Measurements from ENCODE around the gene PPIL3.

PPIL3 gene

GRCh38 chr2:200860092-200860795 is 28.6 kb downstream of the PPIL3 start:
- no peak for DNase-seq

DNA sequence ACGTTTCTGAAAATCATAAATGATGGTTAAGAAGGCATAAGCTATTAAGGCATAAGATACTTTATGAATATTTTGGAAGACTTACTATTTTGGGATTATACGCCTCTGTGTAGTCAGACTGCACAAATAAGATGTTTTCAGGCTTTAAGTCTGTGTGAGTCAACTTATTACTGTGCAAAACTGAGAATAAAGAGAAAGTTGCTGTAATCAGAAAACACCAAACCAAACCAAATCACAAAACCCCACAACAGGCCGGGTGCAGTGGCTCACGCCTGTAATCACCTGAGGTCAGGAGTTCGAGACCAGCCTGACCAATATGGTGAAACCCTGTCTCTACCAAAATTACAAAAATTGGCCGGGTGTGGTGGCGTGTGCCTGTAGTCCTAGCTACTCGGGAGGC is 32.1 kb downstream of the PPIL3 start:
- DNase-seq, result no peak

DNA sequence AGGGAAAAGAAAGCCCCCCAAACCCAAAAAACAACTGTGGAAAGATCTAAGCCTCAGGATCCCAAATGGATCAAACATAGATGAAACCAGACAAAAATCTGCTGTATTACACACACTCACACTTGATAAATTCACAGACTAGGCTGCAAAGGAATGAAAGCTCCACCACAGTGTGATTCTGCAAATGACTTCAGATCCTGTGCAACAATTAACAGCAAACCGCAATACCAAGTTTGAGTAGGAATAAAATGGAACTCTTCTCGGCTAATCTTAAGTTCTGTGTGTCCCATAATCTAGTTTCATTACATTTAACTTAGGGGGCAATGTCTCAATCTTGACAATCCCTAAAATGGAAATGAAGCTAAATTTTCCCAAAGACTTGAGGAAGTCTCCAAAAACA is 36.3 kb downstream of the PPIL3 start:
- no peak for DNase-seq

DNA sequence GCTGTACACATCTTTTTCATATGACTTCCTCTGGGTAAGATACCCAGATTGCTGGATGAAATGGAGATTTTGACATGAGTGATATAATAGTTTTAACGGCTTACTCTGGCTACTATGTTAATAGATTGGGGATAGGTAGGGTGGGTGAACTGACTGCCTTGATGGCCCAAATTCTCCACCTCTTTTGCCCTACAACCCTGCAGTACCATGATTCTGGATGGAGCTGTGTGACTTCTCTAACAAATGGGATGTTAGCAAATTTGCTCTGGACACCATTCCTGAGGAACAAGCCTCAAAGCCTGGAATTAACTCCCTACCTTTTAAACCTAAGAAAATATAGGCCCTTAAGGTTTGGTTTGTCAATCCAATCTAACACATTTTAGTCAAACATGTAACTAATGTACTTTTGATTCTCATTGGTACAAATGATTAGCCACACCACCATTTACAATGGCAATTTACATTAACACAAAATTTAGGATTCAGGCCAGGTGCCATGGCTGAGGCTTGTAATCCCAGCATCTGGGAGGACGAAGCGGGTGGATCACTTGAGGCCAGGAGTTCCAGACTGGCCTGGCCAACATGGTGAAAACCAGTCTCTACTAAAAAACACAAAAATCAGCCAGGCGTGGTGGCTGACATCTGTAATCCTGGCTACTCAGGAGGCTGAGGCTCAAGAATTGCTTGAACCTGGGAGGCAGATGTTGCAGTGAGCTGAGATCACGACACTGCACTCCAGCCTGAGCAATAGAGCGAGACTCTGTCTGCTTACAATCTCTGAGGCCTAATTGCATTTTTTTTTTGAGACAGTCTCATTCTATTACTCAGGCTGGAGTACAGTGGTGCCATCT is 37.3 kb downstream of the PPIL3 start:
- DNase-seq, result no peak

GRCh38 chr2:200850512-200851256 is 38.2 kb downstream of the PPIL3 start:
- no peak for DNase-seq

DNA sequence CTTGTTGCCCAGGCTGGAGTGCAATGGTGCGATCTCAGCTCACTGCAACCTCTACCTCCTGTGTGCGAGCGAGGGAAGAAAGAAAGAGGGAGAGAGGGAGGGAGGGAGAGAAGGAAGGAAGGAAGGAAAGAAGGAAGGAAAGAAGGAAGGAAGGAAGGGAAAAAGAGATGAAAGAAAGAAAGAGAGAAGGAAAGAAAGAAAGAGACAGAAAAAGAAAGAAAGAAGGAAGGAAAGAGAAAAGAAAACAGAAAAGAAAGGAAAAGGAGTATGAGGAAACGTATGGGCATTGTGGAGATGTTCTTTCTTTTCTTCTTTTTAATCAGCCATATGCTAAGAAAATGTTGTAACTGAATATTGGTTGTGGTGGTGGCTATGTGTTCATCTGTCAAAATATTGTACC is 40.9 kb downstream of the PPIL3 start:
- no peak for DNase-seq

DNA sequence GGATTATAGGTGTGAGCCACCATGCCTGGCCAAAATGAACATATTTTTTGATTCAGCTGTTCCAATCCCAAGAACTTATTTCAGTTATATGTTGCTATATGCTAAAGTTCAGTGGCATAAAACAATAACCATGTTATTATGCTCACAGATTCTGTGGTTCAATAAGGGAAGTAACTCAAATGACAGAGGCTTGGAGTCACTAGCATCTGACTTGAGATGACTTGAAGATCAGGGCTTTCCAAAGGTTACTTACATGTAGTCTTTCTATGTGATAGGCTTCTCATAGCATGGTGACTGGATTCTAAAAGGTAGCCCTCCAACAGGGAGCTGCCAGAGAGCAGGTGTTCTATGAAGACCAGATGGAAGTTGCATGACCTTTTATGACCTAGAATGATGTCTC is 41.6 kb downstream of the PPIL3 start:
- no peak for DNase-seq

GRCh38 chr2:200845669-200846325 is 43.1 kb downstream of the PPIL3 start:
- no peak for DNase-seq

GRCh38 chr2:200845194-200845593 is 43.7 kb downstream of the PPIL3 start:
- no peak for DNase-seq

DNA sequence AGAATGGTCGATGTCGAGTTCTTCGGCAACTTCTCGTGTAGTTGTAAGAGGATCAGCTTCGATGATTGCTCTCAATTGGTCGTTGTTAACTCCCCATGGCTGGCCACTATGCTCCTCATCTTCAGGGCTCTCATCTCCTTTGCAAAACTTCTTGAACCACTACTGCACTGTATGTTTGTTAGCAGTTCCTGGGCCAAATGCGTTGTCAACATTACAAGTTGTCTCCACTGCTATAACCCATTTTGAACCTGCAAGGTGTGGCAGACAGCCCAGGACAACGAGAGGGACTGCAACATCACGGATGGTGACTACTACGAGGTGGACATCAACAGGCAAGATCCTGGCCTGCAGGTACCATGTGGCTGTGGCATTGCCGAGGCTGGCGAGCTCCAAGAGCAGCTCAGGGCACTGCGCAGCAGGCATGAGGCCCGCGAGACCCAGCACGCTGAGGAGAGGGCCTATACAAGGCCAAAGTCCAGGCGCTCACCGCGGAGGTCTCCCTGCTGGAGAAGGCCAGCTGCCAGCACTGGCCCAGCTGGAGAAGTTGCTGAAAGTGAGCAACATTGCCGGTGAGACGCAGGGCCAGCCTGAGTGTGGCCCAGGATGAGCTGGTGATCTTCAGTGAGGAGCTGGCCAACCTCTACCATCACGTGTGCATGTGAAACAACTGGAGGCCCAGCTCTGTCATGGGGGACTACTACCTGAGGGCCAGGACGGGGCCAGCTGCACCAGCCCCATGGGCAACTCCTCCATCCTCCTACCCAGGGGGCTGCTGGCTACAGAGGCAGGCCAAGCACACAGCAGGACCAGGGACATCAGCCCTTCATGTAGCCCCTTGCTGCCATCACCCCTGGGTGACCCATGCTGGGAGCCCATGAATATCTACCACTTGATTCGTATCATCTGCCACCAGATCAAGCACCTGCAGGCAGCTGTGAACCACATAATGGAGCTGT is 44.6 kb downstream of the PPIL3 start:
- no peak for DNase-seq

DNA sequence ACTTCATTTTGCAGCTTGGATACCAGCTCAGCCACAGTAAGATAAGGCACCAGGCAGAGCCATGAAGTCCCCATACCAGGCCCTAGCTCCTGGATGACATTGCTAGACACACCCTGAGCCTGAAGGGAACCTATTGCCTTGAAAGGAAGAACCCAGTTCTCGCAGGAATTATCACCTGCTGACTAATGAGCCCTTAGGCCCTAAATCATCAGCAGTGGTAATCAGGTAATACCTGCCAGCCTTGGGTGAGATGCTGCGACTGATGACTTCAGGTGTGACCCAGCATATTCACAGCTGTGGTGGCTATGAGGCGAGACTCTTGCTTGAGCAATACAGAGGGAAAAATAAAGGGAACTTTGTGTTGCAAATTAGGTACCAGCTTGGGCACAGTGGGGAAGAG is 49.4 kb downstream of the PPIL3 start:
- DNase-seq, result no peak

DNA sequence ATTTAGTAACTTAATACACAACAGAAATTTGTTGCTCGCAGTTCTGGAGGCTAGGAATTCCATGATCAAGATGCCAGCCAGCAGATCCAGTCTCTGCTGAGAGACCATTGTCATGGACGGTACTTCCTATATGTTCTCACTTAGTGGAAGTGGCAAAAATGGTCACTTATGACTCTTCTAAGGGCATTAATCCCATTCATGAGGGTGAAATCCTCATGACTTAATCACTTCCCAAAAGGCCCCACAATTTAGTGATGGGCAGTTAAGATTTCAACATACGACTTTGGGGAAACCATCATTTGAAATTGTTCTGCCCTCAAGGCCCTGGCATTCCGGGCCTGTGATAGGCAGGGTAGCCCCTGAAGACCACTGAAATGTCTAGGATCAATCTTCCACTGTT is 54.2 kb downstream of the PPIL3 start:
- no peak for DNase-seq

- no peak for DNase-seq
Observed at GRCh38 chr2:200829258-200829655, 59.6 kb downstream of the PPIL3 start.

DNA sequence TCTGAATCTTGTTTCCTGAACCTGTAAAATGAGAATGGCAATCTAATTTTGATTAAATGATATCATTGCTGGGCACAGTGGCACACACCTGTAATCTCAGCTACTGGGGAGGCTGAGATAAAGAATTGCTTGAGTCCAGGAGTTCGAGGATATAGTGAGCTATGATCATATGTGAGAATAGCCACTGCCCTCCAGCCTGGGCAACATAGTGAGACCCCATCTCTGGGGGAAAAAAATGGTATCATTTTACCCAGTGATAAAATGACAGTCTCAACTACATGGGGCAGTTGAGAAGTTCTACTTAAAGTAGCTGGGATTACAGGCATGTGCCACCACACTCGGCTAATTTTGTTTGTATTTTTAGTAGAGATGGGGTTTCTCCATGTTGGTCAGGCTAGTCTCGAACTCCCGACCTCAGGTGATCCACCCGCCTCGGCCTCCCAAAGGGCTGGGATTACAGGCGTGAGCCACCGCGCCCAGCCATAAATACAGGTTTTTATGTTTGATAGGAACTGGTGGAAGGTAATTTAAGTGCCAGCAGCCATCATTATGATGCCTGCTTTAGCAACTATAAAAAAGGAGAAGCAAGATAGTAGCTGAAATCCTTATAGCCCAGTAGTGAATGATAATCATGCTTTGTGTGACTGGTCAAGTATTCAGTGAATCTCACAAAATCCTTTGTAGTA is 60.2 kb downstream of the PPIL3 start:
- DNase-seq, result no peak

- DNase-seq, result no peak
Observed at GRCh38 chr2:200828104-200828503, 60.8 kb downstream of the PPIL3 start.

DNA sequence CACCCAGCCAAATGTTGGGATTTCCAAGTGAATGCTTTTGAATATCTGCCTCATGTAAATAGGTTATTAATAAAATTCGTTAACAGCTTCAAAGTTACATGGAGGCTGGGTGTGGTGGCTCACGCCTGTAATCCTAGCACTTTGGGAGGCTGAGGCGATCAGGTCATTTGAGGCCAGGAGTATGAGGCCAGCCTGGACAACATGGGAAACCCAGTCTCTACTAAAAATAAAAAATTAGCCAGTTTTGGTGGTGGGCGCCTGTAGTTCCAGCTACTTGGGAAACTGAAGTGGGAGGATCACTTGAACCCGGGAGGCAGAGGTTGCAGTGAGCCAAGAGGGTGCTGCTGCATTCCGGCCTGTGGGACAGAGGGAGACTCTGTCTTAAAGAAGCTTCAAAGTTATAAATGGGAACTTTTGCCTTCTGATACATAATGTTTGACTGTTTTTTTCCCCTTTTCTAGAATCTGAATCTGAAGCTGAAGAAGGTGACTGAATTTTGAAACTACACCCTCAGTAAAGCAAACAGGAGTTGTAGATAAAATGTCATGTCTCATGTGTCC is 67.1 kb downstream of the PPIL3 start:
- no peak for DNase-seq

Measured in cortex of kidney (tissue), 1 donor.